ENCODE results near the gene REG1A.

DNA sequence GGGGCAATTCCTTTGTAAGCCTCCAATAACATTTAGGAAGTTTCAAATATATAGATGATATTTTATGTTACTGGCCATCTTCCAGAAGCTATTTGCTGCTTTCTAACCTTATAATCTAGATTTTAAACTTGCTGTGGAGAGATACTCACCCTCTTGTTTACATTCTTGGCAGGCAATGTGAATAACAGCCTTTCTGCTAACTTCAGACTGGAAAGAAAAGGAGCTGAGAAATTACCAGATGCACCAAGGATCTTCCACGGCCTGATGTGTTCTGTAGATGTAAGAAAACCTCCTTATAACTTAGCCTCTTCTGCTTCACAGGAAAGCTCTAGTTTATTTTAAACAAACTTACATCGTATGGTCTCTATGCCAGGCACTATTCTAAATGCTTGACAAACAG lies 49.2 kb upstream of the REG1A start:
- no peak for TF ChIP-seq POLR2AphosphoS5 (IDR thresholded peaks at IDR 0.05; ENCODE audit: low read depth, low read length)
- no peak for TF ChIP-seq TAF1 (IDR thresholded peaks at IDR 0.05; ENCODE audit: low read depth, low read length)
- TF ChIP-seq POLR2A (IDR thresholded peaks at IDR 0.05; ENCODE audit: low read depth, low read length) = no peak
- no peak for TF ChIP-seq SPI1 (IDR thresholded peaks at IDR 0.05; ENCODE audit: low read depth, low read length)

Measured in GM12891 (cell line).